Stimulated activated naive CD4-positive, alpha-beta T cell treated with Interleukin-2 at 50 U/mL for 16 hours (primary cell): ENCODE measurements around the gene VRK3.
A peak's percentile ranks its signal among the peaks of the same experiment; 100 is the strongest.
"Not testable (repeated sequence)": the region's sequence is repeated elsewhere in the genome, so short reads cannot be mapped to it uniquely, and the experiment has no call there.

Experiments used
- DNase-seq: peaks from one replicate; lab custom pipeline; 2025; lab: John Stamatoyannopoulos, UW

Gene VRK3

DNA sequence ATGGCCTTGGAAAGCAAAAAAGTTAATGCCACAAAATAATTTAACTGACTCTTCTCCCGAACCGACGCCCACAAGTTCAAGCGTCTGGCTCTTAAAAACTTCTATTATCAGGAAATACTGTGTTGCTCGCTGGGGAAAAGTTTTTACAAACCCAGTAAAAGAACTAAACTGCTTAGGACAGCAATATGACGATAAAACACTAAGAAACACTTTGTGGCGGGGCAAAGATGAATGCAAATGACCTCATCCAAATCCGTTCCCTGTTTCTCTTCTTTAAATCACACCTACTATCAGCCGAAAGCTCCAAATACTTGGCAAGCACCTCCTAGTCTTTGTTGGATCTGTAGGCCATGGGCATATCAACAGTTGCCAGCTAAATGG is 69.1 kb downstream of the VRK3 start:
- DNase-seq, result no peak

DNA sequence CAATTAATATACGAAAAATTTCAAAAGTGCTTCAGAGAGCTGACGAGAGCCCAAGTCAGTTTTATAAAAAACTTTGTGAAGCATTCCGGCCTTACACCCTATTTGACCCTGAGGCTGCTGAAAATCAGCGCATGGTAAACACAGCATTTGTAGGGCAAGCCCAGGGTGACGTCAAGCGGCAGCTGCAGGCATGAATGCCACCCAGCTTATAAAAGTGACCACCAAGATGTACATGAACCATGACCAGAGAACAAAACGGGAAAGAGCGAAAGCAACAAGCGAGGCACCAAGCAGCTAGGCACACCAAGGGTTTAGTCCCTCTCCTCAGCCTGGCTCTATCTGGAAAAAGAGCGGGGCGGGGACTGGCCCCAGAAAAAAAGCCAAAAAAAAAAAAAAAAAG is 70.2 kb downstream of the VRK3 start:
- DNase-seq, result no peak

DNA sequence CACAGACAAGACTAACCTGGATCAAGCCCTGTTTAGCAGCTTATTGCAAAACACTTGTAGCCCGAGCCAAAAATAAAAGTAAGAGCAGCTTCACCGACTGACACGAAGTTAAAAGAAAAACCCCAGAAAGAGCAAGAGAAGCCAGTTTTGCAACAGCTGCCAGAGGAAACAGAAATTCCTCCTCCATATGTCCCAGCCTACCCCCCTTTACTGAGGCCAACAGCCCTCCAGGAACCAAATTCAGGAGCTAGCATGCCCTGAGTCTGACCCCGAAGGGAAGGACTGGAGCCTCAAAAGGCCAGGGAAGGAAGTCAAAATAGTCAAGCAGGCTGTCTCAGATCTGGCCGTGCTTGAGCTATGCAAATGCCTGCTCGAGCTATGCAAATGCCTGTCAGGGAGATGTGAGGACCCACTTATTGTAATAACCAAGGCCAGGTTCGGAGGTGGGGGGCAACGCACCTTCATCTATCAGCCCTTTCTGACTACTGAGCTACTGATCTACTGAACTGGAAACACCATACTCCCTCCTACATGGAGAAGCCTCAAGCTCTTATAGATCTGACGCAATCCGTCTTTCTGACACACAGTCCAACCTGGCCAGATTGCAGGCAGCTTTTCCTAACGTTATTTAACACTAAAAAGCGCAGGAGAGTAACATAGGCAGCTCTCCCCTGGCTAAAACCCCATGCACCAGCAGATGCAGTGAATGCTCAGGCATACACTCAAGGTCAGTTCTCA is 70.9 kb downstream of the VRK3 start:
- DNase-seq, result no peak

DNA sequence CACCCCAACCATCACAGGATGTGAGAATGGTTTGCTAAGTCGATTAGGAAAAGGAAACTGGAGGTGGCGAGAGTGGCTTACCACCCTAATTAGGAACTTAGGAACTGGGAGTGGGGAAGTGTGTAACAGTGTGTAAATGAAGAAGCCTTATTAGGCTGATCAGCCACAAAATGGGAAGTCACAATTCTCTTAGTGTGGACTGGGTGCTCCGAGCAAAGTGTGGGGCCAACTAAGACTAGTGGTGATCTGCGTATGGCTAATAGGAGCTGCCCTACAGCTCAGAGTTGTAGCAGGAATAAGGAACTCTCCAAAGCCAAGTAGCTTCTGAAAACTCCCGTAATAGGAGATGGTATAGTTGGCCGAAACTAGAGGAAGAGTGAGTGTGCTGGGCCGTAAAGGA is 71.8 kb downstream of the VRK3 start:
- no peak for DNase-seq

DNA sequence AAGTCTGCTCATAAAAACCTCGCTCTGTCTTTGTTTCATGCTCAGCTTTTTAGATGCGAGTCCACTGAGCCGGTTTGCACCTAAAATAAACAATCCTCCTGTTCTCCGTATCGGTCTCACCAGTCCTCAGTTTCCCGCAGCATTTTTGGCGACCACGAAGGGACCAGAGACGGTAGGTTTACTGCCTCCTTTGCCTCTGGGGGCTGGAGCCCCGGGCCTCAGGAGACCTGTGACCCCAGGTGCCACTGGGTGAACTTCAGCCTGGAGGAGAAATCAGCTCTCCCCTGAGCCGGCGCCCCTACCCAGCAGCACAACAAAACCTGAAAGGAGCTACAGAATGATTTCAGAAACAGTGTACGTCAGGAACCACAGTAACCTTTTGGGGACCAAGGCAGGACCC is 72.3 kb downstream of the VRK3 start:
- DNase-seq, result no peak

DNA sequence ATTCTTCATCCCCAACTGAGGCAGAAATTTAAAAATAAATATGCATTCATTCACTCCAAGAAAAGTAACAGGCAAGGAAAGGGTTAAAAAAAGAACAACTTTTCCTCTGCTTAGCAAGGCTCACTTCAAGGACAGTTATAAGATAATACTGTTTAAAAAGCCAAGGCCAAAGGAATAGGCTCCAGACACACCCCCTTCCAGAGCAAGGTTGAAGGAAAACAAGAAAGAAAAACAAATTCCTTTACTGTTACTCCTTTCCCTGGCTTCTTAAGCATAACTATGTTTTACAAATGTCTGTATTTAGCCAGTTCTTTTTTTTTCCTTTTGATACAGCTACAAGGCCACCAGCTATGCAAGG is 72.7 kb downstream of the VRK3 start:
- DNase-seq, result no peak

DNA sequence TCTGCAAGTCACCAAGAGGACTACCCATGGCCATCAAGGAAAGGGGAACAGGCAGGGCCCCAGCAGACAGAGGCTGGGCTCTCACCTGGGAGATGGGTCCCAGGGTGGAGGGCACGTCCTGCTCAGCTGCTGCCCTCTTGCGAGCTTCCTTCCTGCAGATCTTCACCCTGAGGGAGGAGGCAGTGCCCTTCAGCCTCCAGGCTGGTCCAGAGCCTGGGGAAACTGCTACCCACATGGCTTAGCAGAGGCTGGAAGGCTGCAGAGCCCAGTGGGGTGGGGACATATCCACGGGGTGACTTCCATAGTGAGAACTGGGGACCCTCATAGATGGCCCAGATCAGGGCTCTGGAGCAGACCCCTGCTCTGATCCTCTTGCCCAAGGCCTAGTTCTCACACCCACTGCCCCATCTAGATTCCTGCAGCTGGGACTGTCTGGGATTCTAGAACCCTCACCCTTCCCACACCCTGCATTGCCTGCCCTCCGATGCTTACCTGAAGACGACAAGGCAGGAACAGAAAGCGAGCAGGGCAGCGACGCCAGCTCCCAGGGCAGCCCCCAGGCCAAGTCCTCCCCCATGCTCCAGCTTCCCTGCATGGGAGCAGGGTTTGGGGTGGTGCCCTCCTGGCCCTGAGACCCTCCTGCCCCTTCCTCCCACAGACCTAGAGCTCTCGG is 73.2 kb downstream of the VRK3 start:
- DNase-seq, result no peak

DNA sequence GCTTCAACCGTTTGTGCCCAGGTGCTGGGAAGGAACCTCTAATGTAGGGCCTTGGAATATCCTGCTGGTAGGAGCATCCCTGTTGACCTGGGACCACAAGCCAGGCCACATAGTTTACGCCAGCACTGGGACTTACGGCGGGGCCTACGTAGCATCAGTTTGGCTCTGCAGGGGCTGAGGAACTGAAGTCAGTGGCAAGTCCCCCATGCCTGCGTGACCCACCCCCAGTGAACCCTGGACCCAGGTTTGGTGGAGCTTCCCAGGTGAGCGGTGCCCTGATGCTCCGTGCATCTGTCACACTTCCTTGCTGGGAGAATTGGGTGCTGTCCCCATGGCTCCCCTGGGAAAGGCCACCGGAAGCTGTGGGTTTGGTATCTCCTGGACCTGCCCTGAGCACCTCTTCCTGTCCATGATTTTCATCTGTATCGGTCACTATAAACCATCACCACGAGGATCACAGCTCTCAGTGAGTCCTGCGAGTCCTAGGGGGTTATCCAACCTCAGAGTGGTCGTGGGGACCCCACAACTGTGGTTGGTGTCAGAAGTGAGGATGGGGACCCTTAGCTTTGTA is 74.1 kb downstream of the VRK3 start:
- DNase-seq, result no peak

DNA sequence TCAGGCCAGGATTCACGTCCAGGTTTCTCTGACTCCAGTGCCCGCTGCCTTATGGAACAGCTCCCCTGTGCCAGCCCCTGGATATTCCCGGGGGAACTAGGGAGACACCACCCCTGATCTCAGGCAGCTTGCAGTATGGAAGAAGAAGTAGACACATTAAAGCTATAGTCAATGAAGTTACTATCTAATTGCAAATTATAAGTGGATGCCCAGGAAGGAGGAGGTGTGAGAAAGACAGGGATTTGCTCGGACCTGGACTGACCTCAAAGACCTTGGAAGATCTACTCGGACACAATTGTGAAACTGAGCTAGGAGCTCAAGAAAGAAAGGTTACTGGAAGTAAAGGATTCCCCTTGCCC is 74.6 kb downstream of the VRK3 start:
- DNase-seq, result no peak

DNA sequence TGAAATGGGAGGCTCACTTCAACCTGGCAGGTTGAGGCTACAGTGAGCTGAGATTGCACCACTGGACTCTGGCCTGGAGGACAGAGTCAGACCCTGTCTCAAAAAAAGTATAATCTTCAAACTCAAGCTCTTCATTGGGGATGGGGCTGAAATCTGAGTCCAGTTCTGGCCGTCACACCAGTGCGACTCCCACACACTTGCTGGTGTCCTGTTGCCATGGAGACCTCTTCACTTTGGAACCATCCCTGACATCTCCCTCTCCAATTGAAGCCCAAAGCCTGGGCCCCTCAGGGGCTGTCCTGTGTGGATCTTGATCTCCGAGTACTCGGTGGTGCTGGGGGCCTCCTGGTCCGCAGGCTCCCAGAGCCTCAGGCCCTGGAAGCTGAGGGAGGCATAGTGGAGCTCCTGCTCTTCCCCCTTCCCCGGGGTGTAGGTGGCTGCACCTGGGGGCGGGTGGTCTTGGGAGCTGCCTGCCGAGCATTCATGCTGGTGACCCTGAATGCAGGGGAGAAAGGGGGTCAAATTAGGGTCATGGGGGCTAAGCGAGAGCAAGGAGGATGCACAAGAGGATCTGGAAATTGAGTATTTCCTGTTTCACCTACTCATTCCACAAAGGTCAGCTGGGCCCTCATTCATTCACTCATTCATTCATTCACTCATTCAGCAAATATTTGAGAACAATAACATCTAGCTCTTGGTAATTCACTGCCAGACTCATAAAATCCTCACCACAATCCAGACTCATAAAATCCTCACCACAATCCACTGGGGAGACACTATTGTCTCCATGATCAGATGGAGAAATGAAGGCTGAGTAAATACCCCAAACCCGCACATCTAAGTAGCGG is 75.2 kb downstream of the VRK3 start:
- DNase-seq, result no peak

DNA sequence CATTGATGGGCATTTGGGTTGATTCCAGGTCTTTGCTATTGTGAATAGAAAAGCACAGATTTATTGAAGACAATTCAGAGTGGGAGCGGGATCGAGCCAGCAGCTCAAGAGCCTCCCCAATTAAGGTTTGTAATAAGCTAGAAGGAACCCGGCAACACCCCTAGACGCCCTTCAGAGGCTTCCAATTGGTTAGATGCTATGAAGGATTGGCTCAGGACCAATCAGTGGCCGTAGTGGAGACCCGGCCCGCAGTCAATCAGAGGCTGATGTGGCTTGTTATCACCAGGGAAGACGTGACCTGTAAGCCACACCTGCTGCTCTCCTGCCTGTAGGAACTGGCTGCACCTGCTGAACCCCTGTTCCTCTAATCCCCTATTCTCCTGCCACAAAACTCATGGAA is 78.8 kb downstream of the VRK3 start:
- no peak for DNase-seq

DNA sequence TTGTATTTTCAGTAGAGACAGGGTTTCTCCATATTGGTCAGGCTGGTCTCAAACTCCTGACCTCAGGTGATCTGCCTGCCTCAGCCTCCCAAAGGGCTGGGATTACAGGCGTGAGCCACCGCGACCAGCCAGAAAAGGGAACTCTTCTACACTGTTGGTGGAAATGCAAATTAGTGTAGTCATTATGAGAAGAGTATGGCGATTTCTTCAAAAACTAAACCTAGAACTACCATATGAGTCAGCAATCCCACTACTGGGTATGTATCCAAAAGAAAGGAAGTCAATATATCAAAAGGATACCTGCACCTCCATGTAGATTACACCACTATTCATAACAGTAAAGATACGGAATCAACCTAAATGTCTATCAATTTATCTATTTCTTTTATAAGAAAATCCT is 80.6 kb downstream of the VRK3 start:
- DNase-seq, result not testable (repeated sequence)

DNA sequence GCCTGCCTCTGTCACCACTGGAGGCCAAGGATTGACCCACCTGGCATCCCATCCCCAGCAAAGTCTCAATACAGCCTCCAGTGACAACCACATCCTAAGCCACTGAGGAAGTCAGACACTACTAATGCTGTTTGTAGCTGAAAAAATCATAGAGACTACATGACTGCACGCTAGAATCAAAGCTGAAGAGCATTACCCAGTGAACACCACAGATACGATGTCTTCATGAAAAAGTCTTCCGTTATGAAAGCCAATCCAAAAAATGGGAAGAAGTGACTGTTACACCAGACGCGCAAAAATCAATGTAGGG is 84.7 kb downstream of the VRK3 start:
- no peak for DNase-seq

DNA sequence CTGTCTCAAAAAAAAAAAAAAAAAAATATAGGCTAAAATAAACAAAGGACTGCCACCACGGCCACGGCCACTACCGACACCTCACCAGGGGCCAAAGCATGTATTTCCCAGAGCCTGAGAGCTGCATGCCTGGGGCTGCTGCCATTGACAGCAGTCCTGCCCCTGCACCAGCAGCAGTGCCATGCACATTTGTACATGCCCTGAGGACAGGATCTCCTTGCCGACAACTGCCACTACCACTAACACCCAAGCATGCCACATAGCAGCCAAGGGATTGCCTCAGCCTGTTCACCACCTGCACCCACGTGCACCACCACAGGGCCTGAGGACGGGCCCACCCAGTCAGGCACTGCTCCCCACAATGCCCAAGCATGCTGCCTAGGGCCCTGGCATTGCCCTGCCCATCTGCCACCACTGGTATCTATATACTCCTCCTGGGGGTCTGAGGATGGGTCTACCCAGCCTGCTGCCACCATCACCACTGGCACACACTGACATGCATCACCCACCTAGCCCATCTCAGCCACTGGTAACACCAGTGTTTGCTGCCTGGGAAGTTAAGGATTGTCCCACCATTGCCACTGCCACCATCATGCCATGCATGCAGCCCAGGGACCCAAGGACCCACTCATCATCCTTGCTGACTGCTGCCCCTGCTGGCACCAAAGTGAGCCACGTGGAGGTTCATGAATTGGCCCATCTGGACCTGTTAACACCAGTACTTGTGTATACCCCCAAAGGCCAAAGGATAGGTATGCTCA is 85.3 kb downstream of the VRK3 start:
- DNase-seq, result no peak

DNA sequence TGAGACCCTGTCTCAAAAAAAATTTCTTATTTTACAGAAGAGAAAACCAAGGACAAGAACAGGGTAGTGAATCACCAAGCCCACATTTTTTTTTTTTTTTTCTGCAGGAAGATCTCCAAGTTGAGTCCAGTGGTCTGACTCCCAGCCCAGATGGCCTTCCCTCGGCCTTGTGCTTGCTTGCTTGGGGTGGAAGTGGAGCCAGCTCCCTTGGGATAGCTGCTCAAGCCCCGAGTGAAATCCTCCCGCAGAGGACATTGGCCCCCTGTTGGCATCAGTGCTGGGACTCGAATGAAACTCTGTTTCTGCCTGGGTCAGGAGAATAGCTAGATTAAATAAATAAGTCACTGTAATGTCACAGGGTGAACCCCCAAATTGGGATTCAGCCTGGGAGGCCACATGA is 86.5 kb downstream of the VRK3 start:
- no peak for DNase-seq

DNA sequence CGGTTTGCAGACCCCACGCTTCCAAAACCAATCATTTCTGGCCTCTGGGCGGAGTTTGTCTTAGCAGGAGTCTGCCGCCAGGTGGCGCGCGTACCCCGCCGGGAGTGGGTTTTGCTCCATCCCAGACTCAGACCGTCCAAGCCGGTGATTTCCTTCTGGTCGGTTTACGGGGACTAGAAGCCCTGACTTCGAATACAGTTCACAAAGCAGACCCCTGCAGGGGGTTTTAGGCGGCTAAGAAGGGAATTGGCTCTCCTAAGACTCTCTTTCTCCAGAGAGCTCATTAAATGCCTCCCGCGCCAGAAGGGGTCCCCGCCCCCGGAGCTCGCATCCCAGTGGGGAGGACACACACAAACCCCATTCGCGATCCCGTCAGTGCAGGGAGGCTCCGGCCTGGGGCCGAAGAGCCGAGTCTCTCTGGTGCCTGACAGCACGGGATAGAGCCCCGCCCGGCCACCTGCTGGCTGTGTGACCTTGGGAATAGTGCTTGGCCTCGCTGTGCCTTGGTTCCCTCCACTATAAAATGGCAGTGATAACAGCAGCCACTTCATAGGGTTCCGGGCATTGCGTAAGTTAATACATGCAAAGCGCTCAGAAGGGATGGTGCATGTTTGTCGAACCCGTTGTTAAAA is 87.3 kb downstream of the VRK3 start:
- peak; percentile 75 for DNase-seq

DNA sequence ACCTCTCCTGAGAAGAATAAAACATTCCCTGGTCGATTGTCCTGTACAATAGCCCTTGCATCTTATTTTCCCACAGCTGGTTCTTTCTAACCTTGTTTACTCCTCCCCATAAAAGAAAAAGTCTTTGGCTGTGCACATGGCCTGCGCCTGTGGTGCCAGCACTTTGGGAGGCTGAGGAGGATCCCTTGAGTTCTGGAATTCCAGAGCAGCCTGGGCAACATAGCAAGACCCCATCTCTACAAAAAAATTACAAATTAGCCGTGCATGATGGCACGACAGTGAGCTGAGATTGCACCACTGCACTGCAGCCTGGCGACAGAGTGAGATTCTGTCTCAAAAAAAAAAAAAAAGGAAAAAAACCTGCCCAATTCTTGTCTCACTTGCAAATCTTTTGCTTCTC is 88.6 kb downstream of the VRK3 start:
- no peak for DNase-seq

DNA sequence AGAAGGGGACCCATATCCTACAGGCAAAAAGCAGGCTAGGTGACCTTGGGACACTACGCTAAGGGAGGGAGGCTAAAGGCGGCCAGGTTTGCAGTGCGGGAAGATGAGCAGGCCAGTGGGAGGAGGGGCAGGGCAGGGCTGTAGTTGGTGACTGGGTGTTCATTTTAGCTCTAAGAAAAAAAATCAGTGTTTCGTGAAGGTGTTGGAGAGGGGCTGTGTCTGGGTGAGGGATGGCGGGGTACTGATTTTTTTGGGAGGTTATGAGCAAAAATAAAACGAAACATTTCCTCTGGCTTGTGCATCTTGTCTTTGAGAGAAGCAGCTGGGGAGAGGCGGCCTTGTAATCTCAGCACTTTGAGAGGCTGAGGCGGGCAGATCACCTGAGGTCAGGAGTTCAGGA is 91.5 kb downstream of the VRK3 start:
- no peak for DNase-seq

DNA sequence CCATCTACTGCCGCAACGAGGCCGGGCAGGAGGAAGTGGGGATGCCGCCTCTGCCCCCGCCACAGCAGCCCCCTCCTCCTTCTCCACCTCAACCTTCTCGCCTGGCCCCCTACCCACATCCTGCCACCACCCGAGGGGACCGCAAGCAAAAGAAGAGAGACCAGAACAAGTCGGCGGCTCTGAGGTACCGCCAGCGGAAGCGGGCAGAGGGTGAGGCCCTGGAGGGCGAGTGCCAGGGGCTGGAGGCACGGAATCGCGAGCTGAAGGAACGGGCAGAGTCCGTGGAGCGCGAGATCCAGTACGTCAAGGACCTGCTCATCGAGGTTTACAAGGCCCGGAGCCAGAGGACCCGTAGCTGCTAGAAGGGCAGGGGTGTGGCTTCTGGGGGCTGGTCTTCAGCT is 92.4 kb downstream of the VRK3 start:
- peak; percentile 30 for DNase-seq

DNA sequence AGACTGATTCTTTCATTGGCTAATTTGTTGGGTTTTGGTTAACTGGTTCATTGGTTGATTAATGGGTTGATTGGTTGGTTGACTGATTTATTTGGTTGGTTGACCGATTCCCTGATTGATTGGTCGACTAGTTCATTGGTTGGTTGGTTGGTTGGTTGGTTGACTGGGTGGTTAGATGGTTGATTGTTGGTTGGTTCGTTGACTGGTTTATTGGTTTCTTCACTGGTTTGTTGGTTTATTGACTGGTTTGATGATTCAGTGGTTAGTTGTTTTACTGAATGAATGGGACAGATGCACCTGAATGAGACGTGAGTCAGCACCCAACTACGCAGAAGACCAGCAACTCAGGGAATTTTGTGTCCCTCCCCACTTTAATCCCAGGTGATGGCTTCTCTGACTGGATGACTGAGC is 93.1 kb downstream of the VRK3 start:
- no peak for DNase-seq

DNA sequence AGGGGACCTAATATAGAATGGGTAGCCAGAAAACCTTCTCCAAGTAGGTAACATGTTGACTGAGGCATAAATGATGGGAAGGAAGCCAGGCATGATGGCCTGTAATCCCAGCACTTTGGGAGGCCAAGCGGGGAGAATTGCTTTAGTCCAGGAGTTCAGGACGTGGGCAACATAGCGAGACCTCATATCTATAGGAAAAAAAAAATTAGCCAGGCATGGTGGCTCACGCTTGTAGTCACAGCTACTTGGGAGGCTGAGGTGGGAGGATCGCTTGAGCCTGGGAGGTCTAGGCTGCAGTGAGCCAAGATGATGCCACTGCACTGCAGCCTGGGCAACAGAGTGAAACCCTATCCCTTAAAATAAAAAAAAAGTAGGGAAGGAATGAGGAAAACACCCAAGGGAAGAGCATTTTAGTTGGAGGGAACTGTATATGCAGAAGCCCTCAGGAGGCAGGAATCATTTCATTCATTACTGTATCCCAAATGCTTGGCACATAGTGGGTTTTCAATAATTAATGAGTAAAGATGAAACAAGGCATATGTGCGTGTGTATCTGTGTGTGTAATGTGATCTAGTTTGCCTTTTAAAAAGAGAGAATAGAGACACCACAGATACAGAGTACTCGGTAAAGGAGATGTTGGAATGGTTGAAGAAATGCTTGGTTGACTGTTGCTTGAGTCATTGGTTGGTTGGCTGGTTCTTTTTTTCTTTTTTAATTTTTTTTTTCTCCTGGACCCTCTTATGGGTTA is 93.7 kb downstream of the VRK3 start:
- no peak for DNase-seq
